IMR-90 (cell line): Measurements from ENCODE around the gene LAMB1. TPM values are rescaled to one million over a fixed set of nuclear protein-coding genes. Genes with fewer than 3 reads are reported as not detected.

ENCODE experiments used
- ATAC-seq: fragments of 200-7000 bp; cut with Tn5 transposase; 2 replicates; pipeline ENCODE4 v1.9.1; 2020; ENCODE audit warnings: low read depth, mild to moderate bottlenecking, moderate library complexity
- BruUV-seq: library from RNA; stranded (reverse); fragments of 400-500 nt; replicated peaks from 2 replicates; lab custom pipeline; 2021; lab: Mats Ljungman, UMichigan
- CTCF ChIA-PET: fragments of 300-600 bp; formaldehyde crosslinking; extraction: SDS; loops from one replicate; lab custom pipeline; 2021; ENCODE audit warnings: antibody characterized with exemption; lab: Yijun Ruan, JAX
- POLR2A ChIA-PET: fragments of 300-600 bp; sonication (Branson Sonifier 250); formaldehyde crosslinking; loops from one replicate; lab custom pipeline; 2022; ENCODE audit warnings: antibody characterized with exemption; ENCODE audit not compliant: unreplicated experiment; lab: Charles Lee
- DNase-seq: peaks from one replicate; pipeline ENCODE4 v3.0.0; 2013
- H2AFZ ChIP-seq: replicated peaks from 2 replicates; pipeline ENCODE3; 2013; ENCODE audit warnings: low read length, mild to moderate bottlenecking; ENCODE audit not compliant: poor library complexity
- H2AK5ac ChIP-seq: 2 replicates; pipeline ENCODE4 v1.6.1; 2013; ENCODE audit warnings: low read depth, low read length, inconsistent platforms
- H2AK9ac ChIP-seq: replicated peaks from 2 replicates; pipeline ENCODE3; 2013; ENCODE audit warnings: mild to moderate bottlenecking, low read depth, low read length, moderate library complexity; ENCODE audit not compliant: poor library complexity
- H2BK120ac ChIP-seq: 2 replicates; pipeline ENCODE4 v1.6.1; 2013; ENCODE audit warnings: low read depth, low read length, inconsistent platforms
- H2BK15ac ChIP-seq: 3 replicates; pipeline ENCODE4 v1.6.1; 2013; ENCODE audit warnings: low read depth, low read length, inconsistent platforms
- H2BK20ac ChIP-seq: 2 replicates; pipeline ENCODE4 v1.6.1; 2013; ENCODE audit warnings: low read depth, mild to moderate bottlenecking, inconsistent platforms, low read length, moderate library complexity
- H2BK5ac ChIP-seq: 2 replicates; pipeline ENCODE4 v1.6.1; 2013; ENCODE audit warnings: mild to moderate bottlenecking, low read depth, low read length, inconsistent platforms; ENCODE audit not compliant: poor library complexity, severe bottlenecking
- H3K14ac ChIP-seq: replicated peaks from 2 replicates; pipeline ENCODE4 v1.6.1; 2013; ENCODE audit warnings: low read depth, low read length, inconsistent platforms
- H3K18ac ChIP-seq: 2 replicates; pipeline ENCODE4 v1.6.1; 2013; ENCODE audit warnings: low read depth, low read length, control low read depth
- H3K23ac ChIP-seq: 2 replicates; pipeline ENCODE4 v1.6.1; 2013; ENCODE audit warnings: low read depth, low read length, inconsistent platforms
- H3K27ac ChIP-seq: 2 replicates; pipeline ENCODE4 v1.5.1; 2013; ENCODE audit warnings: mild to moderate bottlenecking, control low read depth, low read length; ENCODE audit not compliant: insufficient read depth
- H3K27me3 ChIP-seq: 2 replicates; pipeline ENCODE4 v1.6.1; 2013; ENCODE audit warnings: low read length; ENCODE audit not compliant: control insufficient read depth, insufficient read depth
- H3K36me3 ChIP-seq: 2 replicates; pipeline ENCODE4 v1.6.1; 2013; ENCODE audit warnings: low read length, mixed read lengths; ENCODE audit not compliant: control insufficient read depth, insufficient read depth
- H3K4ac ChIP-seq: 2 replicates; pipeline ENCODE4 v1.6.1; 2013; ENCODE audit warnings: low read depth, low read length, inconsistent platforms
- H3K4me1 ChIP-seq: 2 replicates; pipeline ENCODE4 v1.6.1; 2013; ENCODE audit warnings: low read length, mixed read lengths; ENCODE audit not compliant: control insufficient read depth, insufficient read depth
- H3K4me2 ChIP-seq: 2 replicates; pipeline ENCODE4 v1.6.1; 2013; ENCODE audit warnings: low read depth, mild to moderate bottlenecking, control low read depth, low read length, moderate library complexity
- H3K4me3 ChIP-seq: 2 replicates; pipeline ENCODE4 v1.5.1; 2013; ENCODE audit warnings: low read depth, mild to moderate bottlenecking, control low read depth, low read length, moderate library complexity; ENCODE audit not compliant: insufficient read depth
- H3K56ac ChIP-seq: 2 replicates; pipeline ENCODE4 v1.6.1; 2013; ENCODE audit warnings: low read length, inconsistent platforms; ENCODE audit not compliant: insufficient read depth; ENCODE audit errors: extremely low read depth
- H3K79me1 ChIP-seq, 2 experiments: 2 replicates each; pipeline ENCODE4 v1.6.1; 2013; ENCODE audit warnings: low read length in 2 of 2, inconsistent platforms in 1 of 2, low read depth in 1 of 2
- H3K9ac ChIP-seq: 2 replicates; pipeline ENCODE4 v1.6.1; 2013; ENCODE audit warnings: low read depth, low read length, control low read depth
- H3K9me1 ChIP-seq: 2 replicates; pipeline ENCODE4 v1.6.1; 2013; ENCODE audit warnings: low read length, inconsistent platforms; ENCODE audit not compliant: insufficient read depth
- H3K9me3 ChIP-seq: 2 replicates; pipeline ENCODE4 v1.6.1; 2013; ENCODE audit warnings: low read length; ENCODE audit not compliant: control insufficient read depth, insufficient read depth
- H4K20me1 ChIP-seq: 2 replicates; pipeline ENCODE4 v1.6.1; 2013; ENCODE audit warnings: low read length, inconsistent platforms; ENCODE audit not compliant: insufficient read depth
- H4K5ac ChIP-seq: 2 replicates; pipeline ENCODE4 v1.6.1; 2013; ENCODE audit warnings: mild to moderate bottlenecking, low read depth, low read length, control low read depth
- H4K8ac ChIP-seq, 2 experiments: 2 replicates each; pipeline ENCODE4 v1.6.1; 2013; ENCODE audit warnings: low read depth in 2 of 2, low read length in 2 of 2, control low read depth in 1 of 2, inconsistent platforms in 1 of 2
- H4K91ac ChIP-seq: 2 replicates; pipeline ENCODE4 v1.6.1; 2013; ENCODE audit warnings: low read depth, low read length, inconsistent platforms; ENCODE audit not compliant: insufficient read depth
- BHLHE40 ChIP-seq: fragments of 150-350 bp; IDR thresholded peaks from 2 replicates; pipeline ENCODE4 v1.6.1; 2016; ENCODE audit warnings: mild to moderate bottlenecking, low read depth, low read length
- CEBPB ChIP-seq: IDR thresholded peaks from 2 replicates; pipeline ENCODE4 v1.6.1; 2012; ENCODE audit warnings: low read depth, low read length, improper control_type of control experiment
- CHD1 ChIP-seq: IDR thresholded peaks from 2 replicates; pipeline ENCODE4 v1.6.1; 2012; ENCODE audit warnings: low read depth, low read length, improper control_type of control experiment
- CTCF ChIP-seq: conservative IDR thresholded peaks from 2 replicates; pipeline ENCODE4 v1.5.1; 2012; ENCODE audit warnings: mild to moderate bottlenecking, low read depth, low read length, improper control_type of control experiment
- FOS ChIP-seq: fragments of 150-350 bp; IDR thresholded peaks from 2 replicates; pipeline ENCODE4 v1.6.1; 2016; ENCODE audit warnings: low read depth, low read length
- MAFK ChIP-seq: IDR thresholded peaks from 2 replicates; pipeline ENCODE4 v1.6.1; 2012; ENCODE audit warnings: low read depth, low read length, improper control_type of control experiment
- MAZ ChIP-seq: IDR thresholded peaks from 2 replicates; pipeline ENCODE4 v1.6.1; 2012; ENCODE audit warnings: low read depth, mild to moderate bottlenecking, low read length, improper control_type of control experiment, moderate library complexity, borderline replicate concordance
- MXI1 ChIP-seq: IDR thresholded peaks from 2 replicates; pipeline ENCODE4 v1.6.1; 2012; ENCODE audit warnings: low read depth, mild to moderate bottlenecking, low read length, moderate library complexity, borderline replicate concordance
- NFE2L2 ChIP-seq: fragments of 150-350 bp; IDR thresholded peaks from 2 replicates; pipeline ENCODE4 v1.6.1; 2016; ENCODE audit warnings: low read depth, mild to moderate bottlenecking, low read length
- POLR2A ChIP-seq: IDR thresholded peaks from 2 replicates; pipeline ENCODE4 v1.6.1; 2012; ENCODE audit warnings: mild to moderate bottlenecking, low read depth, low read length
- RAD21 ChIP-seq: IDR thresholded peaks from 2 replicates; pipeline ENCODE4 v1.6.1; 2012; ENCODE audit warnings: low read length, improper control_type of control experiment
- RCOR1 ChIP-seq: IDR thresholded peaks from 2 replicates; pipeline ENCODE4 v1.6.1; 2012; ENCODE audit warnings: mild to moderate bottlenecking, low read length, improper control_type of control experiment; ENCODE audit not compliant: insufficient replicate concordance
- RFX5 ChIP-seq: IDR thresholded peaks from 2 replicates; pipeline ENCODE4 v1.8.0; 2012; ENCODE audit warnings: low read depth, mild to moderate bottlenecking, low read length, moderate library complexity
- SMC3 ChIP-seq: fragments of 150-350 bp; IDR thresholded peaks from 2 replicates; pipeline ENCODE4 v1.6.1; 2016; ENCODE audit warnings: low read depth, mild to moderate bottlenecking, antibody characterized with exemption, low read length, moderate library complexity
- WGBS, 2 experiments: methylation state at CpG; one replicate each; pipeline versions ENCODE4 v1.1.5 to v1.1.7; 2013; ENCODE audit warnings: missing lambda C conversion rate in 2 of 2; ENCODE audit not compliant: insufficient read length in 1 of 2; ENCODE audit errors: extremely low coverage in 2 of 2; 5-methylcytosine and 5-hydroxymethylcytosine counted together
- dilution Hi-C: fragments of 300-500 bp; cut with HindIII; formaldehyde crosslinking; loops from one replicate; pipeline ENCODE4 v1.14.3; 2018; ENCODE audit warnings: low sequenced_read_pairs; ENCODE audit not compliant: unreplicated experiment
- in situ Hi-C: fragments of 300-500 bp; cut with MboI; formaldehyde crosslinking; loops from 3 replicates; pipeline ENCODE4 v1.14.3; 2019; ENCODE audit warnings: low sequenced_read_pairs, inconsistent platforms, mixed read lengths
- intact Hi-C: fragments of 100-400 bp; cut with micrococcal nuclease; formaldehyde crosslinking; loops from 2 replicates; pipeline ENCODE4 v1.10.0; 2022
- polyA plus RNA-seq, 3 experiments: library from polyadenylated mRNA; depleted of rRNA; stranded (reverse); fragments of >200 nt; gene quantifications; 2 replicates each; pipeline ENCODE4 v1.2.3, GENCODE V29; 2012; ENCODE audit warnings: low replicate concordance in 1 of 3
- total RNA-seq: library from RNA; depleted of rRNA; stranded (reverse); fragments of >200 nt; gene quantifications from 2 replicates; pipeline ENCODE4 v1.2.3, GENCODE V29; 2012
- TF ChIP-seq, protein P1 (sequence below): fragments of 150-350 bp; IDR thresholded peaks from 2 replicates; pipeline ENCODE4 v1.6.1; 2016; ENCODE audit warnings: low read depth, mild to moderate bottlenecking, low read length, moderate library complexity, borderline replicate concordance
- TF ChIP-seq, protein P2 (sequence below): fragments of 150-350 bp; IDR thresholded peaks from 2 replicates; pipeline ENCODE4 v1.6.1; 2017; ENCODE audit warnings: mild to moderate bottlenecking, antibody characterized with exemption, low read length, low read depth

LAMB1 gene
- total and polyA plus RNA-seq, 2 of the 4 experiments (the other 2 are of a cell fraction): 114 to 117 TPM

DNA sequence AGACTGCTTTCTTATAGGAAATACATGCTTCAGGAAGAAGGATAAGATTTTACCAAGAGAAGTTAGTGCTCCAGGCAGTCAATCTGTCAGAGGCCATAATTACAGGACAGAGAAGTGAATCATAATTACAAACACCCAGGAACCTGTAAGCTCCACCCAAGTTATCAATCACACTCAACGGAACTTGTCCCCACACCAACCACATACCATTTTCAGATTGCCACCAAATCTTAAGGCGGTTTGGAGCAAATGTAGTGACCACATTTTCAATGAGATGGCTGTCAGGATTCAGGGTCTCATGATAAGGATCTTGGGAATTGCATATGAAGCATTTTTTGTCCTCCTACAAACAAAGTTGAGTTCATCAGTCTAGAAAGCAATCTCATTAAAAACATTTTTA, 4.8 kb downstream of the LAMB1 start:
- CTCF ChIA-PET: interaction anchor here (1.2 kb wide), 1 partner anchor 149 kb away, joined by 3 read pairs; no protein-coding TSS in a partner anchor
- Histone ChIP-seq H3K79me1 (peaks cover 23 to 56% of the 10 kb centered on the region in 2 experiments), H3K9ac (no peak overlapping the region), H3K9me3 (no peaks in the 10 kb centered on the region), H2AFZ (no peak overlapping the region), H3K9me1 (peaks cover 13% of the 10 kb centered on the region), H3K14ac (0 out of 2 replicates have a peak overlapping the region, but pooled peaks have one; percentile 13), H2BK120ac (no peak overlapping the region), H4K20me1 (peaks cover 28% of the 10 kb centered on the region), H4K91ac (no peak overlapping the region), H2BK20ac (no peak overlapping the region; the same call in 1 of the 2 replicates), H3K27me3 (no peaks in the 10 kb centered on the region), H2AK9ac (no peak overlapping the region), H2AK5ac (peak overlapping the region; percentile 0; the same call in 1 of the 2 replicates), H3K36me3 (peaks cover 41% of the 10 kb centered on the region), H3K4me3 (no peak overlapping the region), H4K8ac (no peak overlapping the region), H2BK5ac (no peak overlapping the region), H3K18ac (no peak overlapping the region), H3K27ac (no peak overlapping the region), H3K56ac (no peak overlapping the region), H4K5ac (no peak overlapping the region), H2BK15ac (no peak overlapping the region), H3K23ac (no peak overlapping the region; the same call in 1 of the 2 replicates), H3K4me1 (peaks cover 26% of the 10 kb centered on the region), H3K4ac (0 out of 2 replicates have a peak overlapping the region, but pooled peaks have one; percentile 13), H3K4me2 (no peak overlapping the region)
- POLR2A ChIA-PET: interaction anchor here (0.6 to 1.0 kb wide), 2 partner anchors 25 to 471 kb away, joined by 4 to 8 read pairs; no protein-coding TSS in a partner anchor
- TF ChIP-seq MAZ (no peak), MAFK (no peak), BHLHE40 (no peak), POLR2A (no peak), SMC3 (no peak), MXI1 (no peak), CEBPB (no peak), CHD1 (no peak), CTCF (no peak), NFE2L2 (no peak), RFX5 (no peak), RCOR1 (no peak), RAD21 (no peak), FOS (no peak)
- TF ChIP-seq, protein P1, sequence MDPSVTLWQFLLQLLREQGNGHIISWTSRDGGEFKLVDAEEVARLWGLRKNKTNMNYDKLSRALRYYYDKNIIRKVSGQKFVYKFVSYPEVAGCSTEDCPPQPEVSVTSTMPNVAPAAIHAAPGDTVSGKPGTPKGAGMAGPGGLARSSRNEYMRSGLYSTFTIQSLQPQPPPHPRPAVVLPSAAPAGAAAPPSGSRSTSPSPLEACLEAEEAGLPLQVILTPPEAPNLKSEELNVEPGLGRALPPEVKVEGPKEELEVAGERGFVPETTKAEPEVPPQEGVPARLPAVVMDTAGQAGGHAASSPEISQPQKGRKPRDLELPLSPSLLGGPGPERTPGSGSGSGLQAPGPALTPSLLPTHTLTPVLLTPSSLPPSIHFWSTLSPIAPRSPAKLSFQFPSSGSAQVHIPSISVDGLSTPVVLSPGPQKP: no peak
- TF ChIP-seq, protein P2, sequence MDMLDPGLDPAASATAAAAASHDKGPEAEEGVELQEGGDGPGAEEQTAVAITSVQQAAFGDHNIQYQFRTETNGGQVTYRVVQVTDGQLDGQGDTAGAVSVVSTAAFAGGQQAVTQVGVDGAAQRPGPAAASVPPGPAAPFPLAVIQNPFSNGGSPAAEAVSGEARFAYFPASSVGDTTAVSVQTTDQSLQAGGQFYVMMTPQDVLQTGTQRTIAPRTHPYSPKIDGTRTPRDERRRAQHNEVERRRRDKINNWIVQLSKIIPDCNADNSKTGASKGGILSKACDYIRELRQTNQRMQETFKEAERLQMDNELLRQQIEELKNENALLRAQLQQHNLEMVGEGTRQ: no peak
- no TSS peak for BruUV-seq
- in situ Hi-C loops (no loop called here), dilution Hi-C loops (no loop called here), intact Hi-C loops (loop anchor here (2.0 kb wide), 1 partner anchor 81 kb away; no protein-coding TSS in a partner anchor)
- WGBS, 2 experiments: no CpG with 5 or more reads among the region's 2 CpGs
- no peak for ATAC-seq
- no peak for DNase-seq
